SK-N-SH (cell line): ENCODE data around the gene TTC7B. TPM values are rescaled to one million over a fixed set of nuclear protein-coding genes. Genes with fewer than 3 reads are reported as not detected.

Experiments
- CTCF ChIA-PET: fragments of 300-600, 350-600 bp; formaldehyde crosslinking; extraction: SDS; loops from one replicate; lab custom pipeline; 2021; lab: Yijun Ruan, JAX
- POLR2A ChIA-PET: fragments of 350-600 bp; sonication (Branson Sonifier 250); formaldehyde crosslinking; extraction: SDS; loops from one replicate; lab custom pipeline; 2020; ENCODE audit warnings: antibody characterized with exemption, inconsistent platforms; lab: Yijun Ruan, JAX
- DNase-seq: peaks from one replicate; pipeline ENCODE4 v3.0.0; 2012
- H2AFZ ChIP-seq: fragments of 200-600 bp; sonication (generic); 2 replicates; pipeline ENCODE4 v1.8.1; 2016; ENCODE audit warnings: antibody characterized with exemption, mild to moderate bottlenecking, low read depth
- H3F3A ChIP-seq: fragments of 200-600 bp; sonication (generic); replicated peaks from 2 replicates; pipeline ENCODE3; 2016; ENCODE audit warnings: antibody characterized with exemption, mild to moderate bottlenecking; ENCODE audit not compliant: insufficient read depth
- H3K27ac ChIP-seq, 2 experiments: fragments of 200-500 bp in 1 of 2; fragments of 200-600 bp in 1 of 2; sonication (Bioruptor generic) in 1 of 2; sonication (generic), shearing (Covaris generic) in 1 of 2; 2 replicates each; pipeline versions ENCODE4 v1.5.1 to v1.6.1; 2014 to 2016; ENCODE audit warnings: low read depth in 2 of 2, inconsistent platforms in 1 of 2, low read length in 1 of 2, mild to moderate bottlenecking in 1 of 2, mixed read lengths in 1 of 2
- H3K27me3 ChIP-seq: fragments of 200-600 bp; sonication (generic), shearing (Covaris generic); 2 replicates; pipeline ENCODE4 v1.6.1; 2016; ENCODE audit warnings: mixed run types; ENCODE audit not compliant: insufficient read depth
- H3K36me3 ChIP-seq, 2 experiments: fragments of 200-500 bp in 1 of 2; fragments of 200-600 bp in 1 of 2; sonication (Bioruptor generic) in 1 of 2; sonication (generic) in 1 of 2; replicated peaks in 1 of 2; 2 replicates each; pipeline versions ENCODE3 to v1.5.1; 2014 to 2016; ENCODE audit warnings: low read length in 1 of 2, mild to moderate bottlenecking in 1 of 2; ENCODE audit not compliant: insufficient read depth in 2 of 2, control insufficient read depth in 1 of 2
- H3K4me1 ChIP-seq, 2 experiments: fragments of 200-500 bp in 1 of 2; fragments of 200-600 bp in 1 of 2; sonication (Bioruptor generic) in 1 of 2; sonication (generic), shearing (Covaris generic) in 1 of 2; 2 replicates each; pipeline versions ENCODE4 v1.5.1 to v1.6.1; 2014 to 2016; ENCODE audit warnings: low read depth in 1 of 2, low read length in 1 of 2, mixed run types in 1 of 2; ENCODE audit not compliant: insufficient read depth in 2 of 2, control insufficient read depth in 1 of 2
- H3K4me2 ChIP-seq: fragments of 200-600 bp; sonication (generic), shearing (Covaris generic); 2 replicates; pipeline ENCODE4 v1.6.1; 2017; ENCODE audit warnings: mixed run types
- H3K4me3 ChIP-seq, 2 experiments: fragments of 200-500 bp in 1 of 2; fragments of 200-600 bp in 1 of 2; sonication (Bioruptor generic) in 1 of 2; sonication (generic), shearing (Covaris generic) in 1 of 2; 2 replicates each; pipeline versions ENCODE4 v1.5.1 to v1.8.1; 2014 to 2016; ENCODE audit warnings: low read depth in 2 of 2, inconsistent platforms in 1 of 2, low read length in 1 of 2, mild to moderate bottlenecking in 1 of 2, mixed read lengths in 1 of 2, moderate library complexity in 1 of 2
- H3K79me2 ChIP-seq: fragments of 200-600 bp; sonication (generic); 2 replicates; pipeline ENCODE4 v1.8.1; 2017; ENCODE audit warnings: mild to moderate bottlenecking; ENCODE audit not compliant: insufficient read depth
- H3K9ac ChIP-seq: fragments of 200-600 bp; sonication (generic); 2 replicates; pipeline ENCODE4 v1.6.1; 2017; ENCODE audit warnings: mixed run types
- H3K9me2 ChIP-seq: fragments of 200-600 bp; sonication (generic); 2 replicates; pipeline ENCODE4 v1.6.1; 2017; ENCODE audit warnings: mixed run types
- H3K9me3 ChIP-seq: fragments of 200-600 bp; sonication (generic); 2 replicates; pipeline ENCODE4 v1.6.1; 2017; ENCODE audit warnings: mixed run types, mild to moderate bottlenecking, moderate library complexity
- H4K20me1 ChIP-seq: fragments of 200-600 bp; sonication (generic); 2 replicates; pipeline ENCODE4 v1.6.1; 2017; ENCODE audit warnings: mild to moderate bottlenecking, mixed run types; ENCODE audit not compliant: insufficient read depth
- CHD2 ChIP-seq: fragments of 150-350 bp; IDR thresholded peaks from 2 replicates; pipeline ENCODE4 v1.6.1; 2018; ENCODE audit warnings: low read length; ENCODE audit not compliant: partially characterized antibody
- ELF1 ChIP-seq: IDR thresholded peaks from 2 replicates; pipeline ENCODE4 v1.4.0; 2012
- EZH2phosphoT487 ChIP-seq: fragments of 200-600 bp; sonication (generic); IDR thresholded peaks from 2 replicates; pipeline ENCODE4 v1.6.1; 2017; ENCODE audit warnings: low read depth, mixed run types, mild to moderate bottlenecking, antibody characterized with exemption, moderate library complexity, borderline replicate concordance
- GATA2 ChIP-seq: sonication (generic); formaldehyde crosslinking; IDR thresholded peaks from 2 replicates; pipeline ENCODE4 v1.5.0; 2020; ENCODE audit warnings: mild to moderate bottlenecking, missing genetic modification reagents
- JUND ChIP-seq: IDR thresholded peaks from 2 replicates; pipeline ENCODE4 v1.4.0; 2012
- MEF2A ChIP-seq: IDR thresholded peaks from 2 replicates; pipeline ENCODE4 v1.4.0; 2012; ENCODE audit warnings: low read depth, borderline replicate concordance
- MXI1 ChIP-seq: IDR thresholded peaks from 2 replicates; pipeline ENCODE4 v1.6.1; 2012; ENCODE audit warnings: mild to moderate bottlenecking, low read depth, low read length, improper control_type of control experiment
- NRF1 ChIP-seq: IDR thresholded peaks from 2 replicates; pipeline ENCODE4 v1.6.1; 2012; ENCODE audit warnings: low read depth, mild to moderate bottlenecking, low read length
- RAD21 ChIP-seq: IDR thresholded peaks from 2 replicates; pipeline ENCODE4 v1.6.1; 2012; ENCODE audit warnings: mild to moderate bottlenecking, low read length
- RFX5 ChIP-seq: IDR thresholded peaks from 2 replicates; pipeline ENCODE4 v1.6.1; 2012; ENCODE audit warnings: mild to moderate bottlenecking, improper control_type of control experiment, low read length
- RXRA ChIP-seq: IDR thresholded peaks from 2 replicates; pipeline ENCODE4 v1.4.0; 2012; ENCODE audit warnings: low read depth, mild to moderate bottlenecking, borderline replicate concordance
- TCF12 ChIP-seq: IDR thresholded peaks from 2 replicates; pipeline ENCODE4 v1.4.0; 2012
- TEAD4 ChIP-seq: IDR thresholded peaks from 2 replicates; pipeline ENCODE4 v1.4.0; 2012; ENCODE audit warnings: mild to moderate bottlenecking, borderline replicate concordance; ENCODE audit not compliant: insufficient read depth
- WGBS: methylation state at CpG from one replicate; pipeline ENCODE4 v1.1.6; 2017; ENCODE audit warnings: low lambda C conversion rate; 5-methylcytosine and 5-hydroxymethylcytosine counted together
- polyA plus RNA-seq, 3 experiments: library from polyadenylated mRNA; depleted of rRNA; stranded (reverse); fragments of >200 nt; gene quantifications; 2 replicates each; pipeline ENCODE4 v1.2.3, GENCODE V29; 2012
- TF ChIP-seq, protein P1 (sequence below): IDR thresholded peaks from 2 replicates; pipeline ENCODE4 v1.4.0; 2012; ENCODE audit warnings: low read depth, borderline replicate concordance

TTC7B gene
- polyA plus RNA-seq, 1 of the 3 experiments (the other 2 are of a cell fraction), result 43.1 TPM

GRCh38 chr14:90487031-90487430 lies 329.2 kb downstream of the TTC7B start (continued):
- no peak for TF ChIP-seq EZH2phosphoT487
- TF ChIP-seq RFX5, result no peak
- TF ChIP-seq ELF1, result no peak
- peak; percentile 55 for TF ChIP-seq CHD2
- no peak for TF ChIP-seq RXRA
- TF ChIP-seq TCF12, result no peak
- TF ChIP-seq JUND, result no peak
- no peak for TF ChIP-seq GATA2 (CRISPR knock-in tag)

GRCh38 chr14:90484291-90484690 lies 331.9 kb downstream of the TTC7B start:
- Histone ChIP-seq H3K9ac (no peak overlapping the region), H3K4me1 (peaks cover 0 to 14% of the 10 kb centered on the region in 2 experiments; a peak in 1 of 4 replicates), H4K20me1 (no peaks in the 10 kb centered on the region), H2AFZ (no peak overlapping the region), H3K4me3 (no peak overlapping the region), H3K4me2 (no peak overlapping the region), H3F3A (no peaks in the 10 kb centered on the region), H3K9me3 (no peaks in the 10 kb centered on the region), H3K9me2 (no peaks in the 10 kb centered on the region), H3K36me3 (no peaks in the 10 kb centered on the region), H3K27ac (no peak overlapping the region), H3K79me2 (no peaks in the 10 kb centered on the region), H3K27me3 (no peaks in the 10 kb centered on the region)
- POLR2A ChIA-PET, result no interaction called here
- CTCF ChIA-PET, result no interaction called here
- no peak for TF ChIP-seq MEF2A
- no peak for DNase-seq
- 44% methylated on average over 3 of the region's 3 CpGs for WGBS

GRCh38 chr14:90483571-90483974 lies 332.7 kb downstream of the TTC7B start:
- H2AFZ ChIP-seq, result no peak overlapping the region
- H3F3A ChIP-seq, result no peaks in the 10 kb centered on the region
- H3K4me3 ChIP-seq, result no peak overlapping the region
- ChIA-PET CTCF (no interaction called here), POLR2A (interaction anchor here (0.6 kb wide), 1 partner anchor 30 kb away, joined by 3 read pairs; no protein-coding TSS in a partner anchor)
- H3K36me3 ChIP-seq, result no peaks in the 10 kb centered on the region
- TF ChIP-seq NRF1 (no peak), MXI1 (no peak), RAD21 (no peak), RXRA (no peak), TCF12 (no peak), TEAD4 (no peak), CHD2 (no peak)
- TF ChIP-seq, protein P1, sequence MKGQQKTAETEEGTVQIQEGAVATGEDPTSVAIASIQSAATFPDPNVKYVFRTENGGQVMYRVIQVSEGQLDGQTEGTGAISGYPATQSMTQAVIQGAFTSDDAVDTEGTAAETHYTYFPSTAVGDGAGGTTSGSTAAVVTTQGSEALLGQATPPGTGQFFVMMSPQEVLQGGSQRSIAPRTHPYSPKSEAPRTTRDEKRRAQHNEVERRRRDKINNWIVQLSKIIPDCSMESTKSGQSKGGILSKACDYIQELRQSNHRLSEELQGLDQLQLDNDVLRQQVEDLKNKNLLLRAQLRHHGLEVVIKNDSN, result no peak
- no peaks in the 10 kb centered on the region for H3K27me3 ChIP-seq
- no peak for DNase-seq
- H3K9me2 ChIP-seq, result no peaks in the 10 kb centered on the region
- no peak overlapping the region for H3K9ac ChIP-seq
- no peaks in the 10 kb centered on the region for H3K79me2 ChIP-seq
- no peaks in the 10 kb centered on the region for H4K20me1 ChIP-seq
- no peak overlapping the region for H3K27ac ChIP-seq
- no peaks in the 10 kb centered on the region for H3K9me3 ChIP-seq
- peaks cover 0 to 14% of the 10 kb centered on the region in 2 experiments; a peak in 1 of 4 replicates for H3K4me1 ChIP-seq
- no peak overlapping the region for H3K4me2 ChIP-seq
- 60% methylated on average over 11 of the region's 11 CpGs for WGBS
